ENCODE data around the gene VCAN.

DNA sequence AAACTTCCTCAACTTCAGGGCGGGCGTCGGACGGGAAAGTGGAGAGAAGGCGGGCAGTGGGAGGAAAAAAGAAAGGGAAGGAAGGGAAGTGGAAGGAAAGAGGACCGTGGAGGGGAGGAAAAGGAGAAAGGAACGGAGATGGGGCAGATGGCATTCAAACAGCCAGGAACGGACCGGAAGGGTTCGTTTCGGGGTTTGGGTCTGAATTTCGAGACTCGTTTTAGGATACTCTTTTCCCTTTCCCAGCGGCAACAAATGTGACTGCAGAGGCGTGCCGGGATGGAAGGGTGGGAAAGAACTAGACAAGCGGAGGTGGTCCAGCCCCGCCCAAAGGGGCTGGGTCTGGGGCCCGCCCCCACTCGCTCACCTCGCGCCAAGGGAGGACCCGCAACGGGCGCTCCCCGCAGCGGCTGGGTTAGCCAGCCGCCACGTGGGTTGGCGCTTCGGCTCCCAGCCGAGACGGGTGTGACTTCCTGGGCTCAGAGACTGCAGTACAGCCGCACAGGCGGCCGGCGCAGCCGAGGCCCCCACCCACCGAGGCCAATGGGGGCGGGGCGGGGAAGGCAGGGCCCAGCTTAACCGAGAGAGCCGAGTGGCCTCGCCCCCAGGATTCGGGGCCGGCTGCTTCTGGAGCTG lies 2.7 kb downstream of the VCAN start:
- TF ChIP-seq, protein P1, sequence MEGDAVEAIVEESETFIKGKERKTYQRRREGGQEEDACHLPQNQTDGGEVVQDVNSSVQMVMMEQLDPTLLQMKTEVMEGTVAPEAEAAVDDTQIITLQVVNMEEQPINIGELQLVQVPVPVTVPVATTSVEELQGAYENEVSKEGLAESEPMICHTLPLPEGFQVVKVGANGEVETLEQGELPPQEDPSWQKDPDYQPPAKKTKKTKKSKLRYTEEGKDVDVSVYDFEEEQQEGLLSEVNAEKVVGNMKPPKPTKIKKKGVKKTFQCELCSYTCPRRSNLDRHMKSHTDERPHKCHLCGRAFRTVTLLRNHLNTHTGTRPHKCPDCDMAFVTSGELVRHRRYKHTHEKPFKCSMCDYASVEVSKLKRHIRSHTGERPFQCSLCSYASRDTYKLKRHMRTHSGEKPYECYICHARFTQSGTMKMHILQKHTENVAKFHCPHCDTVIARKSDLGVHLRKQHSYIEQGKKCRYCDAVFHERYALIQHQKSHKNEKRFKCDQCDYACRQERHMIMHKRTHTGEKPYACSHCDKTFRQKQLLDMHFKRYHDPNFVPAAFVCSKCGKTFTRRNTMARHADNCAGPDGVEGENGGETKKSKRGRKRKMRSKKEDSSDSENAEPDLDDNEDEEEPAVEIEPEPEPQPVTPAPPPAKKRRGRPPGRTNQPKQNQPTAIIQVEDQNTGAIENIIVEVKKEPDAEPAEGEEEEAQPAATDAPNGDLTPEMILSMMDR (IDR thresholded peaks at IDR 0.05; ENCODE audit: low read length) = no peak
- no peak for TF ChIP-seq EZH2 (optimal IDR thresholded peaks at IDR 0.05; ENCODE audit: low read depth, low read length)

All from MM.1S (cell line).